MM.1S (cell line): Measurements from ENCODE around the gene ELF2.

ENCODE experiments used
- DNase-seq: peaks from one replicate; pipeline ENCODE4 v3.0.0-alpha.2; 2015
- H2AFZ ChIP-seq: fragments of 300-600 bp; sonication (generic); 2 replicates; pipeline ENCODE4 v1.6.0; 2016; ENCODE audit warnings: antibody characterized with exemption, low read length
- H3F3A ChIP-seq: fragments of 300-600 bp; sonication (generic); 2 replicates; pipeline ENCODE4 v1.6.1; 2016; ENCODE audit warnings: mild to moderate bottlenecking, antibody characterized with exemption, low read length, moderate library complexity, mixed read lengths; ENCODE audit not compliant: insufficient read depth
- H3K27ac ChIP-seq: fragments of 300-600 bp; sonication (generic); 2 replicates; pipeline ENCODE4 v1.5.1; 2016; ENCODE audit warnings: mild to moderate bottlenecking, low read length
- H3K27me3 ChIP-seq: fragments of 300-600 bp; sonication (generic); replicated peaks from 2 replicates; pipeline ENCODE4 v1.6.0; 2016; ENCODE audit warnings: low read length; ENCODE audit not compliant: insufficient read depth
- H3K36me3 ChIP-seq: fragments of 300-600 bp; sonication (generic); replicated peaks from 2 replicates; pipeline ENCODE4 v1.6.1; 2016; ENCODE audit warnings: mild to moderate bottlenecking, low read length, mixed read lengths; ENCODE audit not compliant: insufficient read depth
- H3K4me1 ChIP-seq: fragments of 300-600 bp; sonication (generic); 2 replicates; pipeline ENCODE4 v1.6.1; 2016; ENCODE audit warnings: low read length, mixed read lengths
- H3K4me2 ChIP-seq: fragments of 300-600 bp; sonication (generic); 2 replicates; pipeline ENCODE4 v1.6.0; 2016; ENCODE audit warnings: low read depth, low read length
- H3K4me3 ChIP-seq: fragments of 300-600 bp; sonication (generic); 2 replicates; pipeline ENCODE4 v1.5.1; 2016; ENCODE audit warnings: low read length, mixed read lengths
- H3K79me2 ChIP-seq: fragments of 300-600 bp; sonication (generic); 2 replicates; pipeline ENCODE4 v1.6.1; 2016; ENCODE audit warnings: mixed run types, low read length, mixed read lengths
- H3K9ac ChIP-seq: fragments of 300-600 bp; sonication (generic); 2 replicates; pipeline ENCODE4 v1.6.1; 2016; ENCODE audit warnings: low read length, mixed read lengths
- H3K9me2 ChIP-seq: fragments of 300-600 bp; sonication (generic); replicated peaks from 2 replicates; pipeline ENCODE4 v1.6.1; 2016; ENCODE audit warnings: mild to moderate bottlenecking, low read length, mixed read lengths; ENCODE audit not compliant: insufficient read depth
- H3K9me3 ChIP-seq: fragments of 300-600 bp; sonication (generic); replicated peaks from 2 replicates; pipeline ENCODE4 v1.6.1; 2016; ENCODE audit warnings: mild to moderate bottlenecking, low read length, mixed read lengths; ENCODE audit not compliant: insufficient read depth
- H4K20me1 ChIP-seq: fragments of 300-600 bp; sonication (generic); 2 replicates; pipeline ENCODE4 v1.6.1; 2016; ENCODE audit warnings: mild to moderate bottlenecking, low read length, moderate library complexity, mixed read lengths; ENCODE audit not compliant: insufficient read depth
- CTCF ChIP-seq: fragments of 300-600 bp; sonication (generic); IDR thresholded peaks from 2 replicates; pipeline ENCODE4 v1.5.1; 2016; ENCODE audit warnings: antibody characterized with exemption, low read length, mixed read lengths
- EZH2 ChIP-seq: fragments of 300-600 bp; sonication (generic); optimal IDR thresholded peaks from 2 replicates; pipeline ENCODE3; 2017; ENCODE audit warnings: low read depth, mild to moderate bottlenecking, antibody characterized with exemption, low read length, mixed read lengths
- EZH2phosphoT487 ChIP-seq: fragments of 300-600 bp; sonication (generic); IDR thresholded peaks from 2 replicates; pipeline ENCODE4 v1.6.1; 2018; ENCODE audit warnings: antibody characterized with exemption, low read length

The ELF2 gene

GRCh38 chr4:139020384-139020783 lies 156.6 kb downstream of the ELF2 start:
- Histone ChIP-seq H3F3A (peaks cover 6% of the 10 kb centered on the region), H3K36me3 (no peaks in the 10 kb centered on the region; the same call in 1 of the 2 replicates), H3K4me1 (peaks cover 3% of the 10 kb centered on the region; the same call in 1 of the 2 replicates), H2AFZ (no peak overlapping the region), H3K79me2 (peaks cover 92% of the 10 kb centered on the region), H3K27ac (no peak overlapping the region), H4K20me1 (peaks cover 2% of the 10 kb centered on the region; the same call in 1 of the 2 replicates), H3K27me3 (no peaks in the 10 kb centered on the region), H3K9me3 (no peaks in the 10 kb centered on the region), H3K4me3 (no peak overlapping the region), H3K9me2 (no peaks in the 10 kb centered on the region), H3K9ac (no peak overlapping the region), H3K4me2 (no peak overlapping the region)
- TF ChIP-seq CTCF, result no peak
- TF ChIP-seq EZH2, result no peak
- no peak for DNase-seq

GRCh38 chr4:139018971-139019758 lies 157.9 kb downstream of the ELF2 start:
- Histone ChIP-seq H3K27ac (no peak overlapping the region), H3K4me3 (no peak overlapping the region), H3K9me3 (no peaks in the 10 kb centered on the region), H3K79me2 (peaks cover 80% of the 10 kb centered on the region), H3K9ac (no peak overlapping the region), H3K9me2 (no peaks in the 10 kb centered on the region), H3K4me2 (no peak overlapping the region), H4K20me1 (peaks cover 2% of the 10 kb centered on the region; the same call in 1 of the 2 replicates), H3K4me1 (peaks cover 14% of the 10 kb centered on the region), H3F3A (peaks cover 6% of the 10 kb centered on the region), H2AFZ (no peak overlapping the region), H3K36me3 (no peaks in the 10 kb centered on the region; the same call in 1 of the 2 replicates), H3K27me3 (no peaks in the 10 kb centered on the region)
- DNase-seq, result no peak
- TF ChIP-seq EZH2phosphoT487, result no peak
- no peak for TF ChIP-seq EZH2
- no peak for TF ChIP-seq CTCF

GRCh38 chr4:139018501-139018900 lies 158.5 kb downstream of the ELF2 start:
- Histone ChIP-seq H3K9me3 (no peaks in the 10 kb centered on the region), H3K79me2 (peaks cover 74% of the 10 kb centered on the region), H3K4me2 (no peak overlapping the region), H2AFZ (no peak overlapping the region), H3K9ac (no peak overlapping the region), H3K9me2 (no peaks in the 10 kb centered on the region), H3K27ac (no peak overlapping the region), H3K36me3 (no peaks in the 10 kb centered on the region; the same call in 1 of the 2 replicates), H3F3A (peaks cover 6% of the 10 kb centered on the region), H3K4me1 (peaks cover 17% of the 10 kb centered on the region), H3K27me3 (no peaks in the 10 kb centered on the region), H4K20me1 (peaks cover 2% of the 10 kb centered on the region; the same call in 1 of the 2 replicates), H3K4me3 (no peak overlapping the region)
- no peak for TF ChIP-seq EZH2phosphoT487
- TF ChIP-seq EZH2, result no peak
- TF ChIP-seq CTCF, result no peak
- no peak for DNase-seq
